Natural killer cell (primary cell): ENCODE results near the gene SYCP2L. TPM values are rescaled to one million over a fixed set of nuclear protein-coding genes. Genes with fewer than 3 reads are reported as not detected.

Experiments
- ATAC-seq, 3 donors: fragments of 150-1000 bp in 2 of 3; fragments of 200-7000 bp in 1 of 3; cut with Tn5 transposase; 1 replicate in 1 of 3; 2 replicates in 2 of 3; pipeline ENCODE4 v1.10.0; 2021; ENCODE audit warnings: mild to moderate bottlenecking in 2 of 3, moderate library complexity in 2 of 3
- DNase-seq, 2 donors: peaks; one replicate each; pipeline versions ENCODE4 v3.0.0 to v3.0.0-alpha.2; 2013 to 2021; ENCODE audit warnings: mixed read lengths in 1 of 2
- H3K27ac ChIP-seq: one replicate; pipeline ENCODE4 v1.5.1; 2013; ENCODE audit warnings: mild to moderate bottlenecking, low read length
- H3K27me3 ChIP-seq: one replicate; pipeline ENCODE4 v1.6.1; 2013; ENCODE audit warnings: low read length; ENCODE audit not compliant: control insufficient read depth, insufficient read depth
- H3K36me3 ChIP-seq: one replicate; pipeline ENCODE4 v1.6.1; 2013; ENCODE audit warnings: low read length; ENCODE audit not compliant: control insufficient read depth, insufficient read depth
- H3K4me1 ChIP-seq: one replicate; pipeline ENCODE4 v1.6.1; 2013; ENCODE audit warnings: low read length; ENCODE audit not compliant: control insufficient read depth, insufficient read depth
- H3K4me3 ChIP-seq: one replicate; pipeline ENCODE4 v1.5.1; 2013; ENCODE audit warnings: low read length
- H3K9me3 ChIP-seq: one replicate; pipeline ENCODE4 v1.6.1; 2013; ENCODE audit warnings: low read length; ENCODE audit not compliant: control insufficient read depth, insufficient read depth
- H3K27ac Mint-ChIP-seq, 2 donors: one replicate each; pipeline ENCODE4 v1.8.0; 2022; ENCODE audit warnings: mild to moderate bottlenecking in 2 of 2, mixed read lengths in 2 of 2, moderate library complexity in 1 of 2
- H3K27me3 Mint-ChIP-seq, 2 donors: one replicate each; pipeline ENCODE4 v1.8.0; 2022; ENCODE audit warnings: low read depth in 2 of 2, mixed read lengths in 2 of 2
- H3K36me3 Mint-ChIP-seq: one replicate; pipeline ENCODE4 v1.8.0; 2022; ENCODE audit warnings: mixed read lengths
- H3K4me1 Mint-ChIP-seq, 2 donors: one replicate each; pipeline ENCODE4 v1.8.0; 2022; ENCODE audit warnings: mixed read lengths in 2 of 2
- H3K4me3 Mint-ChIP-seq: one replicate; pipeline ENCODE4 v1.8.0; 2022; ENCODE audit warnings: mild to moderate bottlenecking, moderate library complexity, mixed read lengths
- H3K9me3 Mint-ChIP-seq, 2 donors: one replicate each; pipeline ENCODE4 v1.8.0; 2022; ENCODE audit warnings: mixed read lengths in 2 of 2
- CTCF ChIP-seq: fragments of 200-600 bp; IDR thresholded peaks from one replicate; pipeline ENCODE4 v1.8.0; 2022; ENCODE audit warnings: antibody characterized with exemption
- WGBS: methylation state at CpG from one replicate; pipeline ENCODE4 v1.1.7; 2013; ENCODE audit warnings: missing lambda C conversion rate; ENCODE audit not compliant: insufficient coverage; 5-methylcytosine and 5-hydroxymethylcytosine counted together
- intact Hi-C: fragments of 100-400 bp; cut with micrococcal nuclease; formaldehyde crosslinking; loops from one replicate; pipeline ENCODE4 v1.14.2; 2022
- total RNA-seq, 4 donors: library from RNA; stranded (reverse); fragments of 120-200 nt in 1 of 4; gene quantifications; one replicate each; pipeline versions ENCODE4 v1.2.3 to v1.2.4, GENCODE V29; 2013 to 2022

The SYCP2L gene
- total RNA-seq, 3 donors from 2014 or later (not counting 1 experiment from before 2014, with no cell fraction given), result 0.82 to 7.3 TPM; not detected in 1

- no peaks in the 10 kb centered on the region for H3K4me1 Mint-ChIP-seq
These were observed 128.2 kb downstream of the SYCP2L start for GRCh38 chr6:11015102-11015501.

DNA sequence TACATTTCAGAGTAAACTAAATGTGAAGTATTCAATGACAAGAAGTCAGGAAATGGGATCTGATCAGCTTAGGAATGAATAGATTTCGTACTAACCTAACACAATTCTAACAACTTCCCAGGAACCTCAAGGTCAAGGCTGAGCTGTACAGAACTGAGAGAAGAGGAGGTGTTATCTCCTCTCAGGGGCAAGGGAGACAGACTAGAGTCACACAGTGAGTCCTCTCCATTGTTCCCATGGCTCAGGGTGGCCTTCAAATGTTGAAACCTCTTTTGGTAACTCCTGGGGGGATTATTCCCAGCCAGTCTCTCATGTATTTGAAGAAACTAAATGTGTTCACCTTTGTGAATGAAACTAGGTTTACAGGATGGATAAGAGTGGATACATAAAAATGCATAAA lies 129.6 kb downstream of the SYCP2L start:
- no peaks in the 10 kb centered on the region for H3K4me1 ChIP-seq
- H3K27ac ChIP-seq, result no peak overlapping the region
- Mint-ChIP-seq H3K9me3 (no peaks in the 10 kb centered on the region), H3K4me3 (no peak overlapping the region), H3K4me1 (no peaks in the 10 kb centered on the region), H3K27me3 (peaks cover 20 to 32% of the 10 kb centered on the region in 2 donors), H3K36me3 (no peaks in the 10 kb centered on the region), H3K27ac (no peak overlapping the region)
- no peak for TF ChIP-seq CTCF
- H3K4me3 ChIP-seq, result no peak overlapping the region
- H3K36me3 ChIP-seq, result no peaks in the 10 kb centered on the region
- no peak for DNase-seq
- no peak for ATAC-seq
- WGBS, result no CpG with 5 or more reads among the region's 1 CpG
- no peaks in the 10 kb centered on the region for H3K9me3 ChIP-seq
- intact Hi-C loops, result no loop called here
- H3K27me3 ChIP-seq, result no peaks in the 10 kb centered on the region

More at GRCh38 chr6:11015102-11015501, 128.2 kb downstream of the SYCP2L start:
- H3K27ac ChIP-seq, result no peak overlapping the region
- no peaks in the 10 kb centered on the region for H3K9me3 ChIP-seq
- H3K4me3 Mint-ChIP-seq, result no peak overlapping the region
- intact Hi-C loops, result no loop called here
- no peaks in the 10 kb centered on the region for H3K4me1 ChIP-seq
- no peaks in the 10 kb centered on the region for H3K27me3 ChIP-seq
- no peak for DNase-seq
- no peaks in the 10 kb centered on the region for H3K9me3 Mint-ChIP-seq
- ATAC-seq, result no peak
- H3K4me3 ChIP-seq, result no peak overlapping the region
- no peak overlapping the region for H3K27ac Mint-ChIP-seq
- no peak for TF ChIP-seq CTCF
- no peaks in the 10 kb centered on the region for H3K36me3 Mint-ChIP-seq
- H3K27me3 Mint-ChIP-seq, result peaks cover 15 to 25% of the 10 kb centered on the region in 2 donors
- no peaks in the 10 kb centered on the region for H3K36me3 ChIP-seq

DNA sequence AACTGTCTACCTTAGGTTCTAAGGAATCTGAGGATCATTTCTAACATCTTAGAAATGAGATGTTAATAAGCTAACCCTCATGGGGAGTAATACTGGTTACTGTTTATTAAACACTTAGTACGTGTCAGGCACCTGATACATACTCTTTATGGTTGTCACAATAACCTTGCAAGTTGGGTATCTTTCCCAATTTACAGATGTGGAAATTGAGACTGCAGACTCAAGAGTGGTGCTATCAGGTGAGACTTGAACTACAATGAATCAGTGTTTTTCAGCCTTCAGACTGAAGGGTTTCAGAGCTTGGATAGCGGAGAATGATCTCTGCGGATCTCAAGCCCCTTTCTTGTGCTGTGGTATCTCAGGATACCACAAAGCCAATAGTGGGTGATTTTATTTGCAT lies 130.2 kb downstream of the SYCP2L start:
- Mint-ChIP-seq H3K4me3 (no peak overlapping the region), H3K36me3 (no peaks in the 10 kb centered on the region), H3K27ac (no peak overlapping the region), H3K4me1 (no peaks in the 10 kb centered on the region), H3K9me3 (no peaks in the 10 kb centered on the region), H3K27me3 (peaks cover 25 to 39% of the 10 kb centered on the region in 2 donors)
- ATAC-seq, result no peak
- H3K4me1 ChIP-seq, result no peaks in the 10 kb centered on the region
- no peak overlapping the region for H3K4me3 ChIP-seq
- H3K27ac ChIP-seq, result no peak overlapping the region
- intact Hi-C loops, result no loop called here
- 86% methylated on average over 3 of the region's 3 CpGs for WGBS
- TF ChIP-seq CTCF, result no peak
- no peaks in the 10 kb centered on the region for H3K36me3 ChIP-seq
- no peaks in the 10 kb centered on the region for H3K9me3 ChIP-seq
- H3K27me3 ChIP-seq, result no peaks in the 10 kb centered on the region
- DNase-seq, result no peak

DNA sequence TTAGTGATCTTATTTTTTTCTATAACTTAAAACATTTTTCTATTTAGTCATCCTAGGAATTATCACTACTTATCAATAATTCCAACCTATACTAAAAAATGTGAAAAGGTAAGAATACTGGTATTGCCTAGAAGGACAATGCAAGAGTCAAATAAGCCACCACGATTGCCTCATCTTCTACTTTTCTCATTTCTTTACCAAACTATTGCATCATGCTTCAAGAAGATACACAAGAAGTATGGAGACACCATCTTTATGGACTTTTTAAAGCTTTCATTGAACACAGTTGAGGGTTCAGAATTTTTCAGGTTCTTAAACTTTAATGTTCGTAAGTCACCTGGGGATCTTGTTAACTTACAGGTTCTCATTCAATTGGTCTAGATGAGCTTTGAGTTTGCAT lies 131.4 kb downstream of the SYCP2L start:
- H3K27ac Mint-ChIP-seq, result no peak overlapping the region
- Histone ChIP-seq H3K36me3 (no peaks in the 10 kb centered on the region), H3K4me3 (no peak overlapping the region), H3K27ac (no peak overlapping the region), H3K4me1 (no peaks in the 10 kb centered on the region), H3K9me3 (no peaks in the 10 kb centered on the region), H3K27me3 (no peaks in the 10 kb centered on the region)
- H3K4me3 Mint-ChIP-seq, result no peak overlapping the region
- no peaks in the 10 kb centered on the region for H3K9me3 Mint-ChIP-seq
- ATAC-seq (no peak), DNase-seq (no peak)
- intact Hi-C loops, result no loop called here
- H3K4me1 Mint-ChIP-seq, result no peaks in the 10 kb centered on the region
- 79% methylated on average over 2 of the region's 2 CpGs for WGBS
- no peak for TF ChIP-seq CTCF
- peaks cover 24 to 34% of the 10 kb centered on the region in 2 donors for H3K27me3 Mint-ChIP-seq
- no peaks in the 10 kb centered on the region for H3K36me3 Mint-ChIP-seq
